ENCODE data around the gene ATG7. TPM values are rescaled to one million over a fixed set of nuclear protein-coding genes. Genes with fewer than 3 reads are reported as not detected.
"Not testable (repeated sequence)": the region's sequence is repeated elsewhere in the genome, so short reads cannot be mapped to it uniquely, and the experiment has no call there.

ATG7 gene
- total RNA-seq, 1 experiment from 2014 or later = 42.3 TPM

DNA sequence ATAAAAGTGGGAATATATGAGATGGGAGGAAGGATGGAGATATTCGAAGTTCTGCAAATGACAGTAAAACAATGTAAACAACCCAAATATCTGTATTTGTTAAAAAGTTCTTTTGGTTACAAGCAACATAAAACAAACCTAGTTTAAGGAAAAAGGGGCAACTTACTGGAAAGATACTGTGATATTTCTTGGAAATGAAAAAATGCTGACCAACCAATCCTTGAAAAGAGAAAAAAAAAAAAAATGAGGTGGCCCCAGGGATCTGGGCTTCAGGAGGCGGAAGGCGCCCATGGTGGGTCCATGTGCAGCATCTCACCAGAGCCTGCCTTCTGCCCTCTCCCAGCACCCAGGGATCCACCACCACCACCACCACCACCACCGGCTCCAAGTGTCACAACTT lies 312.4 kb downstream of the ATG7 start:
- DNase-seq (ENCODE audit: low read depth) = no peak

- DNase-seq (ENCODE audit: low read depth) = no peak
Measured at GRCh38 chr3:11587766-11588165, 315.6 kb downstream of the ATG7 start.

DNA sequence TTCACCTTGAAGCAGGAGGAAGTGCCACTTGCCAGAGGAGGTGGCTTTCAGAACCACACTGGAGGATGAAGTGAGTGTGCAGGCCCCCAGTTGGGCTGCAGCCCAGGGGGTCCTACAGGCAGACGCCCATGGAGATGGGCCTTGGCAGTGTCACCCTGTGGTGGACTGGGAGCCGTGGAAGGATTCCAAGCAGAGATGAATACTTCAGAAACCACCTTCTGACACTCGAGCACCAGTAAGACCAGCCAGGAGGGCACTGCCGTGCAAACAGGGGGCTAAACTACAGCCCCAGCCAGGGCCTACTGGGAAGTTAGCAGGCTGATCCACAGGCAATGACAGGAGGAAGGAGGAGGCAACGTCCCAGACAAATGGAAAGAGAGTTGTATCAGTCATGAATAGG lies 316.1 kb downstream of the ATG7 start:
- DNase-seq (ENCODE audit: low read depth) = no peak

DNA sequence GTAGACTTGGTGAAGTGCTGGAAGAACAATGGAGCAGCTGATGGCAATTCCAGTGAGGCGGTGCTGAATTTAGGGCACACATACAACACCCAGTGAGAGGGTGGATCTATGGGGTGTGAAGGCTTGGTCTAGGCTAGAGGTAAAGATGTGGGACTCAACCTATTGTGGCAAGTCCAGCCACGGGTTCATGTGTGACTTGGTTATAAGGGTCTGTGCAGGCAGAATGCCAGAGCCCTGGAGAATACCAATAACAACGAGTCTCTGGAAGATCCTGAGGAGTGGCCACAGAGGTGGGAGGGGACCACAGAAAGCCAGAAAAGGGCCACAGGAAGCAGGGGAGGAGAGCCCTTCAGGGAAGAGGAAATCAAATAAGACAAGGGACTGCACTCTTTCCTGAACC lies 316.6 kb downstream of the ATG7 start:
- DNase-seq (ENCODE audit: low read depth) = no peak

GRCh38 chr3:11589706-11590105 lies 317.5 kb downstream of the ATG7 start:
- no peak for DNase-seq (ENCODE audit: low read depth)

- no peak for DNase-seq (ENCODE audit: low read depth)
Measured at GRCh38 chr3:11591002-11591355, 318.8 kb downstream of the ATG7 start.

GRCh38 chr3:11591391-11592282 lies 319.4 kb downstream of the ATG7 start:
- peak; percentile 96 for DNase-seq (ENCODE audit: low read depth)

GRCh38 chr3:11592445-11593298 lies 320.5 kb downstream of the ATG7 start:
- DNase-seq (ENCODE audit: low read depth) = no peak

- no peak for DNase-seq (ENCODE audit: low read depth)
Measured at GRCh38 chr3:11593318-11594034, 321.3 kb downstream of the ATG7 start.

- DNase-seq (ENCODE audit: low read depth) = not testable (repeated sequence)
Measured at GRCh38 chr3:11595024-11595423, 322.8 kb downstream of the ATG7 start.

DNA sequence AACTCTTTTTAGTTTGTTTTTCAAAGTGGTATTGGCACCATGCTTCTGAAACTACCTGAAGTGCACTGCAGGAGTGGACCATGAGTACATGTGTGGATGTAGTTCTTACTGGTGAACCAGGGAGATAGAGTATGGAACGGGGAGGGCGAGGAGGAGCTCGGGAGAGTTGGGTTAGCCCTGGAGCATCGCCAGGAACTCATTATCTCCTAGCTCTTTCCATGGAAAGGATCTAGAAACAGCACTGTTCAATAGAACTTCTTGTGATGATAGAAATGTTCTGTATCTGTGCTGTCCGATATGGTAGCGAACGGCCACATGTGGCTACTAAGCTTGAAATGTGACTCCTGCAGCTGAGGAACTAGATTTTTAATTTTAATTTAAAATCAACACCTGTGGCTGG lies 324.2 kb downstream of the ATG7 start:
- no peak for DNase-seq (ENCODE audit: low read depth)

- peak; percentile 99 for DNase-seq (ENCODE audit: low read depth)
Measured at GRCh38 chr3:11600501-11601282, 328.5 kb downstream of the ATG7 start.

GRCh38 chr3:11601446-11602238 lies 329.4 kb downstream of the ATG7 start:
- no peak for DNase-seq (ENCODE audit: low read depth)

DNA sequence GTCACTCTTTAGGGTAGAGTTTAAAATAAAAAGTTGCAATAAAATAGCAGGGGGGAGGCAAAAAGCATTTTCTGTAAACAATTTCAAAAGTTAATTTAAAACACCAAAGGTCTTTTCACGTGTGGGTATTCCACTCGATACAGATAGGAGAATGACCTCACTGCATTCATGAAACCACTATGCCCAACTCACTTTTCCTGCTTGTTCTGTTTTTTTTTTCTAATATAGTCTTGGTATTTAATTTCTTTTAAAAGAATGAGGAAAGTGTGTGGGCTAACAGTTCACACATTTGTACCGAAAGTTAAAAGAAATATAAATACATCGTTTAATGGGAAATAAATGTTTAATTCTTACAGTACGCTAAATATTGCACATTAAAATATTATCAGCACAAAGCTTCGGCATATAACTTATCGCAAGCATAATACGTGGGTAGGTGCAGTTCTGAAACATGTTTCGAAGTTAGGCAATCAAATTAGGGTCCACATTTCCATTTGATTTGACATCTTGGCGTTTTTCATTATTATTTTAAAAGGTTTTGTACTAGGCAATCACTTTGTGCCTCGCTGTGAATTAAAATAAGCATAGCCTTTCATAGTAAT lies 330.1 kb downstream of the ATG7 start:
- no peak for DNase-seq (ENCODE audit: low read depth)

- no peak for DNase-seq (ENCODE audit: low read depth)
Measured at GRCh38 chr3:11602886-11603527, 330.8 kb downstream of the ATG7 start.

- no peak for DNase-seq (ENCODE audit: low read depth)
Measured at GRCh38 chr3:11603628-11604027, 331.4 kb downstream of the ATG7 start.

GRCh38 chr3:11604139-11604892 lies 332.1 kb downstream of the ATG7 start:
- DNase-seq (ENCODE audit: low read depth) = peak; percentile 18

DNA sequence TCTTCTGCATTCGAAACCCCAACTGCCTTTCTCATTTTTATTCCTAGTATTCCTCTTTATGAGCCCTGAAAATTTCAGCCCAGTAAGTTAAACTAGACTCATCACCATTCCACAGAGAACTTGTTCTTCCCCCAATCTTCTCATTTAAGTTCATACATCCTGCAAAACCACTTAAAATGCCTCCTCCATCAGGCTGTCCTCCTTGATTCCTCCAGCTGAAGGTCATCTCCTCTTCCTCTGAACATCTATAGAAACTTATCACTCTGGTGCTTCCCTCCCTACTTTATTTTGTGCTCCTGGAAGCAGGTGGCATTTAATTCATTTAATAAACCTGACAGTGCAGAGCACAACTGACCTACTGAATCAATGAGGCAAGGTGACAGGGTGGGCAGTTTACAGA lies 333.2 kb downstream of the ATG7 start:
- no peak for DNase-seq (ENCODE audit: low read depth)

All from HT1080 (cell line).